Activated CD4-positive, alpha-beta T cell treated with anti-CD3 and anti-CD28 coated beads, Interleukin-10, Interleukin-2, amounts not matched to agents 100 ng/mL and 50 ng/mL, durations not matched to agents 16 hours and 8 hours (primary cell): ENCODE measurements around the gene PCP2.

Experiments
- DNase-seq: peaks from one replicate; pipeline ENCODE4 v3.0.0-alpha.2; 2020

PCP2 gene

GRCh38 chr19:7618771-7619510 is 14.6 kb downstream of the PCP2 start:
- no peak for DNase-seq

- no peak for DNase-seq
These were observed 15.2 kb downstream of the PCP2 start for GRCh38 chr19:7618348-7618747.

GRCh38 chr19:7617735-7618134 is 15.8 kb downstream of the PCP2 start:
- no peak for DNase-seq

GRCh38 chr19:7617172-7617571 is 16.3 kb downstream of the PCP2 start:
- DNase-seq: no peak

GRCh38 chr19:7614859-7615741 is 18.4 kb downstream of the PCP2 start:
- no peak for DNase-seq

- no peak for DNase-seq
These were observed 20.9 kb downstream of the PCP2 start for GRCh38 chr19:7612282-7613274.

GRCh38 chr19:7611541-7612279 is 21.8 kb downstream of the PCP2 start:
- no peak for DNase-seq

- DNase-seq: no peak
These were observed 22.9 kb downstream of the PCP2 start for GRCh38 chr19:7610491-7611240.

- DNase-seq: no peak
These were observed 25.5 kb downstream of the PCP2 start for GRCh38 chr19:7607874-7608560.

- no peak for DNase-seq
These were observed 26.2 kb downstream of the PCP2 start for GRCh38 chr19:7607212-7607873.

- no peak for DNase-seq
These were observed 27.2 kb downstream of the PCP2 start for GRCh38 chr19:7606289-7606688.

- DNase-seq: peak; percentile 39
These were observed 27.9 kb downstream of the PCP2 start for GRCh38 chr19:7605490-7606222.

GRCh38 chr19:7603919-7604318 is 29.6 kb downstream of the PCP2 start:
- DNase-seq: no peak

- no peak for DNase-seq
These were observed 30.5 kb downstream of the PCP2 start for GRCh38 chr19:7602935-7603497.

- DNase-seq: no peak
These were observed 31.1 kb downstream of the PCP2 start for GRCh38 chr19:7602240-7602934.

- DNase-seq: no peak
These were observed 32.8 kb downstream of the PCP2 start for GRCh38 chr19:7600721-7601120.

- DNase-seq: no peak
These were observed 35.3 kb downstream of the PCP2 start for GRCh38 chr19:7598180-7598579.

- DNase-seq: no peak
These were observed 35.8 kb downstream of the PCP2 start for GRCh38 chr19:7597689-7598088.
